Activated T-cell treated with anti-CD3 and anti-CD28 coated beads, Interleukin-2, amount 50 U/mL, for 48 hours (primary cell): Measurements from ENCODE around the gene S100A2.
"Not testable (repeated sequence)": the region's sequence is repeated elsewhere in the genome, so short reads cannot be mapped to it uniquely, and the experiment has no call there.

ENCODE experiments used
- DNase-seq, 2 experiments: peaks; one replicate each; pipeline ENCODE4 v3.0.0-alpha.2; 2020

Gene S100A2

DNA sequence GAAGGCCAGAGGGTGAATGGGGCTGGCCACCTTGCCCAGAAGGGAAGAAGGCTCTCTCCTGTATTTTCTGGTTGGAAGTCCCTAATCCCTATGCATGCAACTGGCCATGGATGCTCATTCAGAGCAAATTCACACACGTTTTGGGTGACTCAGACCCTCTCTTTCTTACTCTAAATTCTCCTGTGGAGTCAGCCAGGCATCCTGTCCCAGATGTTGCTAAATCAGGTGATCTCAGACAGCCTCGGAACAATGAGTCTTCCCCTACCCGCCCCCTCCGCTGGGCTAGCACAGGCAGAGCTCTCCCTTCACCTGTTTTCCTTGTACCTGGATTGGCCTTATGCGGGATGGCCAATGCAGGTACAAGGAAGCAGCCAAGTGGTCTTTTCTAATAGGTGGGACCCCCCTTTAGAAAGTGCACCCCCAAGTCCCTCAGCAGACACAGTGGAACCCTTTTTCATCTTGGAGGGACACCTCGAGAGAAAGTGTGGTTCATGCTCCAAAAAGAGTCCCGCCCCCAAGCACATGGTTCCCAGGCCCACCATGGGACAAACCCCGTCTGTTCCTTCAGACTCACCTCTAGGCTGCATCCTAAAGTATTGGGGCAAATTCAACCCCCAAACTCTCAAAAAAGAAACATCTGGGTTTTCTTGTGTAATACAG, 38.5 kb downstream of the S100A2 start:
- DNase-seq = no peak

GRCh38 chr1:153526132-153526543, 39.5 kb downstream of the S100A2 start:
- DNase-seq = no peak

- no peak for DNase-seq
Observed at GRCh38 chr1:153525088-153525728, 40.4 kb downstream of the S100A2 start.

DNA sequence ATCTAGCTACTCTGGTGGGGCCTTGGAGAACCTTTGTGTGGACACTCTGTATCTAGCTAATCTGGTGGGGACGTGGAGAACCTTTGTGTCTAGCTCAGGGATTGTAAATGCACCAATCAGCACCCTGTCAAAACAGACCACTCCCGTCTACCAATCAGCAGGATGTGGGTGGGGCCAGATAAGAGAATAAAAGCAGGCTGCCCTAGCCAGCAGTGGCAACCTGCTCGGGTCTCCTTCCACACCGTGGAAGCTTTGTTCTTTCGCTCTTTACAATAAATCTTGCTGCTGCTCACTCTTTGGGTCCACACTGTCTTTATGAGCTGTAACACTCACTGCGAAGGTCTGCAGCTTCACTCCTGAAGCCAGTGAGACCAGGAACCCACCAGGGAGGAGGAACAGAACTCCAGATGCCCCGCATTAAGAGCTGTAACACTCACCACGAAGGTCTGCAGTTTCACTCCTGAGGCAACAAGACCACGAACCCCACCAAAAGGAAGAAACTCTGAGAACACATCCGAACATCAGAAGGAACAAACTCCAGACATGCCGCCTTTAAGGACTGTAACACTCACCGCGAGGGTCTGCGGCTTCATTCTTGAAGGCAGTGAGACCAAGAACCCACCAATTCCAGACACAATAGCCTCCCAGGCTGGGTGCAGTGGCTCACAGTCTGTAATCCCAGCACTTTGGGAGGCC, 43.1 kb downstream of the S100A2 start:
- peak in 1 of 2 experiments; percentile 37 for DNase-seq

DNA sequence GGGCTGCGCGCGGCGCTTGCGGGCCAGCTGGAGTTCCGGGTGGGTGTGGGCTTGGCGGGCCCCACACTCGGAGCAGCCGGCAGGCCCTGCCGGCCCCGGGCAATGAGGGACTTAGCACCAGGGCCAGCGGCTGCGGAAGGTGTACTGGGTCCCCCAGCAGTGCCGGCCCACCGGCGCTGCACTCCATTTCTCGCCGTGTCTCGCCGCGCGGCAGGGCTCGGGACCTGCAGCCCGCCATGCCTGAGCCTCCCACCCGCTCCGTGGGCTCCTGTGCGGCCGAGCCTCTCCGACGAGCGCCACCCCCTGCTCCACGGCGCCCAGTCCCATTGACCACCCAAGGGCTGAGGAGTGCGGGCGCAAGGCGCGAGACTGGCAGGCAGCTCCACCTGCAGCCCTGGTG, 43.8 kb downstream of the S100A2 start:
- DNase-seq = not testable (repeated sequence)

GRCh38 chr1:153520818-153521476, 44.7 kb downstream of the S100A2 start:
- no peak for DNase-seq

GRCh38 chr1:153520137-153520691, 45.4 kb downstream of the S100A2 start:
- not testable (repeated sequence) for DNase-seq

GRCh38 chr1:153519242-153519641, 46.4 kb downstream of the S100A2 start:
- no peak for DNase-seq

GRCh38 chr1:153515504-153516394, 49.9 kb downstream of the S100A2 start:
- DNase-seq = no peak

DNA sequence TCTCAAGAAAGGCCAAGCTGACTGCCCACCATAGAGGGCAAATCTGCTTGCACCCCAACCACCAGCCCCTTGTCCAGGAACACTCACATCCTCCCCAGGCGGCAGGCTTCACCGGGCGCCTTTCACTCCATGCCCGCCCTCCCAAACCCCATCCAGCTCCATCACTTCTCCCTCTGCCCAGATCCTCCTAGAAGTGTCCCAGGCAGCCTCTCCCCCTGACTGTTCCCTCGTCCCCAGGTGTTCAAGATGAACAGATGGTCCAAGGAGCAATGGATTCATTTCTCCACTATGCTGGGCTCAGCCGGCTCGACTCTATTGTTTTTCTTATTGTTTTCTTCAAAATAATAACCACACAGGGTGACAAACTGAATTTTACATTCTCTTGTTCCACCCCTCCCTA, 52.0 kb downstream of the S100A2 start:
- DNase-seq = no peak

- DNase-seq = no peak
Observed at GRCh38 chr1:153513023-153513422, 52.6 kb downstream of the S100A2 start.
